Measurements from ENCODE around the gene ANKAR. TPM values are rescaled to one million over a fixed set of nuclear protein-coding genes. Genes with fewer than 3 reads are reported as not detected.

The ANKAR gene
- total and polyA plus RNA-seq, 2 experiments from 2014 or later, result 3.0 to 4.4 TPM

DNA sequence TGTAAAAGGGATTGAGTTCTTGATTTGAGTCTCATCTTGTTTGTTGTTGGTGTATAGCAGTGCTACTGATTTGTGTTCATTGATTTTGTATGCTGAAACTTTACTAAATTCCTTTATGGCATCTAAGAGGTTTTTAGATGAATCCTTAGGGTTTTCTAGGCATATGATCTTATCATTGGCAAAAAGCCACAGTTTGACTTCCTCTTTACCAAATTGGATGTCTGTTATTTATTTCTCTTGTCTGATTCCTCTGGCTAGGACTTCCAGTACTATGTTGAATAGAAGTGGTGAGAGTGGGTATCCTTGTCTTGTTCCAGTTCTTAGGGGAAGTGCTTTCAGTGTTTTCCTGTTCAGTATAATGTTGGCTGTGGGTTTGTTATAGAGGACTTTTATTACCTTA lies 4.8 kb downstream of the ANKAR start (continued):
- TF ChIP-seq, protein P1, sequence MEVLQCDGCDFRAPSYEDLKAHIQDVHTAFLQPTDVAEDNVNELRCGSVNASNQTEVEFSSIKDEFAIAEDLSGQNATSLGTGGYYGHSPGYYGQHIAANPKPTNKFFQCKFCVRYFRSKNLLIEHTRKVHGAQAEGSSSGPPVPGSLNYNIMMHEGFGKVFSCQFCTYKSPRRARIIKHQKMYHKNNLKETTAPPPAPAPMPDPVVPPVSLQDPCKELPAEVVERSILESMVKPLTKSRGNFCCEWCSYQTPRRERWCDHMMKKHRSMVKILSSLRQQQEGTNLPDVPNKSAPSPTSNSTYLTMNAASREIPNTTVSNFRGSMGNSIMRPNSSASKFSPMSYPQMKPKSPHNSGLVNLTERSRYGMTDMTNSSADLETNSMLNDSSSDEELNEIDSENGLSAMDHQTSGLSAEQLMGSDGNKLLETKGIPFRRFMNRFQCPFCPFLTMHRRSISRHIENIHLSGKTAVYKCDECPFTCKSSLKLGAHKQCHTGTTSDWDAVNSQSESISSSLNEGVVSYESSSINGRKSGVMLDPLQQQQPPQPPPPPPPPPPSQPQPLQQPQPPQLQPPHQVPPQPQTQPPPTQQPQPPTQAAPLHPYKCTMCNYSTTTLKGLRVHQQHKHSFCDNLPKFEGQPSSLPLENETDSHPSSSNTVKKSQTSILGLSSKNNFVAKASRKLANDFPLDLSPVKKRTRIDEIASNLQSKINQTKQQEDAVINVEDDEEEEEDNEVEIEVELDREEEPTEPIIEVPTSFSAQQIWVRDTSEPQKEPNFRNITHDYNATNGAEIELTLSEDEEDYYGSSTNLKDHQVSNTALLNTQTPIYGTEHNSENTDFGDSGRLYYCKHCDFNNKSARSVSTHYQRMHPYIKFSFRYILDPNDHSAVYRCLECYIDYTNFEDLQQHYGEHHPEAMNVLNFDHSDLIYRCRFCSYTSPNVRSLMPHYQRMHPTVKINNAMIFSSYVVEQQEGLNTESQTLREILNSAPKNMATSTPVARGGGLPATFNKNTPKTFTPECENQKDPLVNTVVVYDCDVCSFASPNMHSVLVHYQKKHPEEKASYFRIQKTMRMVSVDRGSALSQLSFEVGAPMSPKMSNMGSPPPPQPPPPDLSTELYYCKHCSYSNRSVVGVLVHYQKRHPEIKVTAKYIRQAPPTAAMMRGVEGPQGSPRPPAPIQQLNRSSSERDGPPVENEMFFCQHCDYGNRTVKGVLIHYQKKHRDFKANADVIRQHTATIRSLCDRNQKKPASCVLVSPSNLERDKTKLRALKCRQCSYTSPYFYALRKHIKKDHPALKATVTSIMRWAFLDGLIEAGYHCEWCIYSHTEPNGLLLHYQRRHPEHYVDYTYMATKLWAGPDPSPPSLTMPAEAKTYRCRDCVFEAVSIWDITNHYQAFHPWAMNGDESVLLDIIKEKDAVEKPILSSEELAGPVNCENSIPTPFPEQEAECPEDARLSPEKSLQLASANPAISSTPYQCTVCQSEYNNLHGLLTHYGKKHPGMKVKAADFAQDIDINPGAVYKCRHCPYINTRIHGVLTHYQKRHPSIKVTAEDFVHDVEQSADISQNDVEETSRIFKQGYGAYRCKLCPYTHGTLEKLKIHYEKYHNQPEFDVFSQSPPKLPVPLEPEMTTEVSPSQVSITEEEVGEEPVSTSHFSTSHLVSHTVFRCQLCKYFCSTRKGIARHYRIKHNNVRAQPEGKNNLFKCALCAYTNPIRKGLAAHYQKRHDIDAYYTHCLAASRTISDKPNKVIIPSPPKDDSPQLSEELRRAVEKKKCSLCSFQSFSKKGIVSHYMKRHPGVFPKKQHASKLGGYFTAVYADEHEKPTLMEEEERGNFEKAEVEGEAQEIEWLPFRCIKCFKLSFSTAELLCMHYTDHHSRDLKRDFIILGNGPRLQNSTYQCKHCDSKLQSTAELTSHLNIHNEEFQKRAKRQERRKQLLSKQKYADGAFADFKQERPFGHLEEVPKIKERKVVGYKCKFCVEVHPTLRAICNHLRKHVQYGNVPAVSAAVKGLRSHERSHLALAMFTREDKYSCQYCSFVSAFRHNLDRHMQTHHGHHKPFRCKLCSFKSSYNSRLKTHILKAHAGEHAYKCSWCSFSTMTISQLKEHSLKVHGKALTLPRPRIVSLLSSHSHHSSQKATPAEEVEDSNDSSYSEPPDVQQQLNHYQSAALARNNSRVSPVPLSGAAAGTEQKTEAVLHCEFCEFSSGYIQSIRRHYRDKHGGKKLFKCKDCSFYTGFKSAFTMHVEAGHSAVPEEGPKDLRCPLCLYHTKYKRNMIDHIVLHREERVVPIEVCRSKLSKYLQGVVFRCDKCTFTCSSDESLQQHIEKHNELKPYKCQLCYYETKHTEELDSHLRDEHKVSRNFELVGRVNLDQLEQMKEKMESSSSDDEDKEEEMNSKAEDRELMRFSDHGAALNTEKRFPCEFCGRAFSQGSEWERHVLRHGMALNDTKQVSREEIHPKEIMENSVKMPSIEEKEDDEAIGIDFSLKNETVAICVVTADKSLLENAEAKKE (CRISPR knock-in tag; IDR thresholded peaks at IDR 0.05), result no peak
- no peak for TF ChIP-seq NANOG (IDR thresholded peaks at IDR 0.05; ENCODE audit: borderline replicate concordance)

DNA sequence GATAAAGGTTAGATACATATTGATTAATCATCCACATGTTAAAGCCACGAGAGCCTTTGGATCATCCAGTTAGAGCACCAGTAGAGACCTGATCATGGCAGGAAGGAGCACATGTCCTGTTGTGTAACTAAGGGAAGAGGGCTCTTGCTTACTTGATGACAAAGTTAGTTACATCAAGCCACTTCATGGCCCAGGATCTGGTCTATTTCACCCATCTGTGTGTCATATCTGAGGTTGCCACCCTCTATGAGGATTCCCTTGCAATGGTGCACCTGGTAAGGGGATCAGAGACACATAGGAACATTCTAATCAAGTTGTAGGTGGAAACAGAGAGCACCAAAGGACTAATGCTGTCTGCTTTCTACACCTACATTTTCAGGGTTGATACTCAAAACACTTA lies 6.7 kb downstream of the ANKAR start:
- H3F3A ChIP-seq (replicated peaks; ENCODE audit: low read depth), result no peaks in the 10 kb centered on the region
- Mint-ChIP-seq H3K27me3 (ENCODE audit: insufficient read depth, low read depth, poor library complexity) (no peaks in the 10 kb centered on the region), H3K36me3 (ENCODE audit: low read depth) (peaks cover 12% of the 10 kb centered on the region; the same call in 2 of the 3 replicates), H3K4me1 (peaks cover 8% of the 10 kb centered on the region; the same call in 2 of the 3 replicates), H3K4me3 (no peak overlapping the region), H3K27ac (no peak overlapping the region), H3K9me3 (peaks cover 8% of the 10 kb centered on the region; the same call in 2 of the 3 replicates)
- H3K79me2 ChIP-seq (replicated peaks; ENCODE audit: insufficient read depth), result 0 out of 2 replicates have a peak, but pooled peaks cover 4% of the 10 kb centered on the region
- H3K4me3 ChIP-seq, result no peak overlapping the region
- DNase-seq (ENCODE audit: low spot score) (no peak), ATAC-seq (no peak)
- no peaks in the 10 kb centered on the region for H3K9me2 ChIP-seq (ENCODE audit: insufficient read depth)
- TF ChIP-seq JUNB (IDR thresholded peaks at IDR 0.05; ENCODE audit: unreplicated experiment), result no peak
- TF ChIP-seq EZH2 (IDR thresholded peaks at IDR 0.05; ENCODE audit: low read depth, unreplicated experiment), result no peak
- TF ChIP-seq, protein P2, sequence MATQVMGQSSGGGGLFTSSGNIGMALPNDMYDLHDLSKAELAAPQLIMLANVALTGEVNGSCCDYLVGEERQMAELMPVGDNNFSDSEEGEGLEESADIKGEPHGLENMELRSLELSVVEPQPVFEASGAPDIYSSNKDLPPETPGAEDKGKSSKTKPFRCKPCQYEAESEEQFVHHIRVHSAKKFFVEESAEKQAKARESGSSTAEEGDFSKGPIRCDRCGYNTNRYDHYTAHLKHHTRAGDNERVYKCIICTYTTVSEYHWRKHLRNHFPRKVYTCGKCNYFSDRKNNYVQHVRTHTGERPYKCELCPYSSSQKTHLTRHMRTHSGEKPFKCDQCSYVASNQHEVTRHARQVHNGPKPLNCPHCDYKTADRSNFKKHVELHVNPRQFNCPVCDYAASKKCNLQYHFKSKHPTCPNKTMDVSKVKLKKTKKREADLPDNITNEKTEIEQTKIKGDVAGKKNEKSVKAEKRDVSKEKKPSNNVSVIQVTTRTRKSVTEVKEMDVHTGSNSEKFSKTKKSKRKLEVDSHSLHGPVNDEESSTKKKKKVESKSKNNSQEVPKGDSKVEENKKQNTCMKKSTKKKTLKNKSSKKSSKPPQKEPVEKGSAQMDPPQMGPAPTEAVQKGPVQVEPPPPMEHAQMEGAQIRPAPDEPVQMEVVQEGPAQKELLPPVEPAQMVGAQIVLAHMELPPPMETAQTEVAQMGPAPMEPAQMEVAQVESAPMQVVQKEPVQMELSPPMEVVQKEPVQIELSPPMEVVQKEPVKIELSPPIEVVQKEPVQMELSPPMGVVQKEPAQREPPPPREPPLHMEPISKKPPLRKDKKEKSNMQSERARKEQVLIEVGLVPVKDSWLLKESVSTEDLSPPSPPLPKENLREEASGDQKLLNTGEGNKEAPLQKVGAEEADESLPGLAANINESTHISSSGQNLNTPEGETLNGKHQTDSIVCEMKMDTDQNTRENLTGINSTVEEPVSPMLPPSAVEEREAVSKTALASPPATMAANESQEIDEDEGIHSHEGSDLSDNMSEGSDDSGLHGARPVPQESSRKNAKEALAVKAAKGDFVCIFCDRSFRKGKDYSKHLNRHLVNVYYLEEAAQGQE (IDR thresholded peaks at IDR 0.05; ENCODE audit: unreplicated experiment), result no peak
- no peak for TF ChIP-seq CREB1 (CRISPR knock-in tag; IDR thresholded peaks at IDR 0.05; ENCODE audit: low read depth)
- TF ChIP-seq, protein P3, sequence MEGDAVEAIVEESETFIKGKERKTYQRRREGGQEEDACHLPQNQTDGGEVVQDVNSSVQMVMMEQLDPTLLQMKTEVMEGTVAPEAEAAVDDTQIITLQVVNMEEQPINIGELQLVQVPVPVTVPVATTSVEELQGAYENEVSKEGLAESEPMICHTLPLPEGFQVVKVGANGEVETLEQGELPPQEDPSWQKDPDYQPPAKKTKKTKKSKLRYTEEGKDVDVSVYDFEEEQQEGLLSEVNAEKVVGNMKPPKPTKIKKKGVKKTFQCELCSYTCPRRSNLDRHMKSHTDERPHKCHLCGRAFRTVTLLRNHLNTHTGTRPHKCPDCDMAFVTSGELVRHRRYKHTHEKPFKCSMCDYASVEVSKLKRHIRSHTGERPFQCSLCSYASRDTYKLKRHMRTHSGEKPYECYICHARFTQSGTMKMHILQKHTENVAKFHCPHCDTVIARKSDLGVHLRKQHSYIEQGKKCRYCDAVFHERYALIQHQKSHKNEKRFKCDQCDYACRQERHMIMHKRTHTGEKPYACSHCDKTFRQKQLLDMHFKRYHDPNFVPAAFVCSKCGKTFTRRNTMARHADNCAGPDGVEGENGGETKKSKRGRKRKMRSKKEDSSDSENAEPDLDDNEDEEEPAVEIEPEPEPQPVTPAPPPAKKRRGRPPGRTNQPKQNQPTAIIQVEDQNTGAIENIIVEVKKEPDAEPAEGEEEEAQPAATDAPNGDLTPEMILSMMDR (conservative IDR thresholded peaks at IDR 0.05; ENCODE audit: low read depth in 2 of 2), result no peak
- TF ChIP-seq, protein P4, sequence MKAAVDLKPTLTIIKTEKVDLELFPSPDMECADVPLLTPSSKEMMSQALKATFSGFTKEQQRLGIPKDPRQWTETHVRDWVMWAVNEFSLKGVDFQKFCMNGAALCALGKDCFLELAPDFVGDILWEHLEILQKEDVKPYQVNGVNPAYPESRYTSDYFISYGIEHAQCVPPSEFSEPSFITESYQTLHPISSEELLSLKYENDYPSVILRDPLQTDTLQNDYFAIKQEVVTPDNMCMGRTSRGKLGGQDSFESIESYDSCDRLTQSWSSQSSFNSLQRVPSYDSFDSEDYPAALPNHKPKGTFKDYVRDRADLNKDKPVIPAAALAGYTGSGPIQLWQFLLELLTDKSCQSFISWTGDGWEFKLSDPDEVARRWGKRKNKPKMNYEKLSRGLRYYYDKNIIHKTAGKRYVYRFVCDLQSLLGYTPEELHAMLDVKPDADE (IDR thresholded peaks at IDR 0.05), result no peak
- TF ChIP-seq STAT1 (IDR thresholded peaks at IDR 0.05; ENCODE audit: unreplicated experiment), result no peak
- TF ChIP-seq ZNF331 (CRISPR knock-in tag; IDR thresholded peaks at IDR 0.05; ENCODE audit: low read depth), result no peak
- TF ChIP-seq ZNF114 (CRISPR knock-in tag; IDR thresholded peaks at IDR 0.05), result no peak
- TF ChIP-seq EZH2phosphoT487 (IDR thresholded peaks at IDR 0.05; ENCODE audit: unreplicated experiment), result no peak
- no peaks in the 10 kb centered on the region for H3K27me3 ChIP-seq (ENCODE audit: insufficient read depth)
- no peak overlapping the region for H2AFZ ChIP-seq
- H4K20me1 ChIP-seq (replicated peaks; ENCODE audit: insufficient read depth), result no peaks in the 10 kb centered on the region
- no peak overlapping the region for H3K27ac ChIP-seq (ENCODE audit: low read depth)
- no peaks in the 10 kb centered on the region for H3K36me3 ChIP-seq (ENCODE audit: insufficient read depth)
- no peaks in the 10 kb centered on the region for H3K4me1 ChIP-seq (ENCODE audit: insufficient read depth)
- no peak overlapping the region for H3K4me2 ChIP-seq
